Fibroblast of gingiva (primary cell): ENCODE results near the gene IGSF6.
"Not testable (repeated sequence)": the region's sequence is repeated elsewhere in the genome, so short reads cannot be mapped to it uniquely, and the experiment has no call there.

Experiments
- DNase-seq: peaks from one replicate; pipeline ENCODE4 v3.0.0-alpha.2; 2011; ENCODE audit warnings: low read depth

Gene IGSF6

DNA sequence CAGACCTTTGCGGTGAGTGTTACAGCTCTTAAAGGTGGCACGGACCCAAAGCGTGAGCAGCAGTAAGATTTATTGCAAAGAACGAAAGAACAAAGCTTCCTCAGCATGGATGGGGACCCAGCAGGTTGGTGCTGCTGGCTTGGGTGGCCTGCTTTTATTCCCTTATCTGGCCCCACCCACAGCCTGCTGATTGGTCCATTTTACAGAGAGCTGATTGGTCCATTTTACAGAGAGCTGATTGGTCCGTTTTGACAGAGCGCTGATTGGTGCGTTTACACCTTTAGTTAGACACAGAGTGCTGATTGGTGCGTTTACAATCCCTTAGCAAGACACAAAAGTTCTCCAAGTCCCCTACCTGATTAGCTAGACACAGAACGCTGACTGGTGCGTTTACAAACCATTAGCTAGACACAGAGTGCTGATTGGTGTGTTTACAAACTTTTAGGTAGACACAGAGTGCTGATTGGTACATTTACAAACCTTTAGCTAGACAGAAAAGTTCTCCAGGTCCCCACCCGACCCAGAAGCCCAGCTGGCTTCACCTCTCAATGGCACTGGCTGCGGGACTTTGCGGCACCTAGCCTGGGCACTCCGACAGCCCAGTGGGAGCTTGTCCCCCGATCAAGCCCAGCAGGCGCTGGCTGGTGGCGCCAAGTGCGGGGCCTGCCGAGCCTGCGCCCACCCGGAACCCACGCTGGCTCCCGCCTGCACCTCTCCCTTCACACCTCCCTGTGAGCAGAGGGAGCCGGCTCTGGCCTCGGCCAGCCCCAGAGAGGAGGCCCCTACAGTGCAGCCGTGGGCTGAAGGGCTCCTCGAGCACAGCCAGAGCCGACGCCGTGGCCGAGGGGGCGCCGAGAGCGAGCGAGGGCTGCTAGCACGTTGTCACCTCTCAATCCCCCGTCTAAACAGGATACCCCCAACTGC, 22.5 kb downstream of the IGSF6 start:
- not testable (repeated sequence) for DNase-seq

GRCh38 chr16:21628772-21629171, 23.6 kb downstream of the IGSF6 start:
- DNase-seq = peak; percentile 35

- DNase-seq = no peak
Measured at GRCh38 chr16:21628121-21628726, 24.2 kb downstream of the IGSF6 start.

DNA sequence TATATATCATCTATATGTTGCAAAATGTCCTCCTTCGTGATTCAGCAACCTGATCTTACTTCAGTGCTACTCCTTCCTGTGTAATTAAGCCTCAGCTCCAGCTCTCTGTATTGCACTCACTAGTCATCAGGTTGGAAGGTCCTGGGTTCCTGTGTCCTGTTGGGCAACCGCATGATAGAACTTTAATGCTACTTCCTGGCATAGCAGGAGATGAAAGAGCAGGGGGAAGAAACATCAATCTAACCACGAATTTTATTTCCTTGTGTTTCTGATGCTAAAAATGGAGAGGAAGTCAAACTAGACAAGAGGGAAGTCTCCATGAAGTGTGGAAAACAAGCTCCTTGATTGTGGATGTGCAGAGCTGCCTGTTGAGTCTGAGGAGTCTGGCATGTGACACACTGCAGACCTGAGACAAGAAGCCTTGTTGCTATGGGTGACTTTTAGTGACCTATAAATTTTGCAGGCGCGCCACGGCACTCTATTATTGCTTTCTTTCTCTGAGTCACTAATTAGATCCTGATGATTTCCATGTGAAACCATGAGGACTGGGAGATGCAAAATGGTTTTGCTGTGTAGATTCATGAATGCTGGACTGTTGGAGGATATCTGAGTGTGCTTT, 25.6 kb downstream of the IGSF6 start:
- peak; percentile 92 for DNase-seq

GRCh38 chr16:21625026-21625425, 27.4 kb downstream of the IGSF6 start:
- no peak for DNase-seq

- DNase-seq = no peak
Measured at GRCh38 chr16:21622545-21622944, 29.9 kb downstream of the IGSF6 start.

GRCh38 chr16:21620592-21620991, 31.8 kb downstream of the IGSF6 start:
- DNase-seq = no peak

- no peak for DNase-seq
Measured at GRCh38 chr16:21619765-21620425, 32.5 kb downstream of the IGSF6 start.

- no peak for DNase-seq
Measured at GRCh38 chr16:21618281-21618680, 34.1 kb downstream of the IGSF6 start.

DNA sequence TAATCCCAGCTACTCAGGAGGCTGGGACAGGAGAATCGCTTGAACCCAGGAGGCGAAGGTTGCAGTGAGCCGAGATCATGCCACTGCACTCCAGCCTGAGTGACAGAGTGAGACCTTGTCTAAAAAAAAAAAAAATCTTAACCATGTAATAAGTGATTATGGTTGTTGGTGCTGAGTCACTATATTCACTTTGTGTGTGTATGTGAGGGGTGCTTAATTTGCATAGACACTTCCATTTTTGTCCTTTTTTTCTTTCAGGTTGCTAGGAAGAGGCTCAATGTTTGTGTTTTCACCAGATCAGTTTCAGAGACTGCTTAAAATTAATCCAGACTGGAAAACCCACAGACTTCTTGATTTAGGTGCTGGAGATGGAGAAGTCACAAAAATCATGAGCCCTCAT, 34.8 kb downstream of the IGSF6 start:
- no peak for DNase-seq

- no peak for DNase-seq
Measured at GRCh38 chr16:21614896-21615295, 37.5 kb downstream of the IGSF6 start.

GRCh38 chr16:21613781-21614180, 38.6 kb downstream of the IGSF6 start:
- peak; percentile 10 for DNase-seq

- no peak for DNase-seq
Measured at GRCh38 chr16:21613361-21613760, 39.0 kb downstream of the IGSF6 start.

DNA sequence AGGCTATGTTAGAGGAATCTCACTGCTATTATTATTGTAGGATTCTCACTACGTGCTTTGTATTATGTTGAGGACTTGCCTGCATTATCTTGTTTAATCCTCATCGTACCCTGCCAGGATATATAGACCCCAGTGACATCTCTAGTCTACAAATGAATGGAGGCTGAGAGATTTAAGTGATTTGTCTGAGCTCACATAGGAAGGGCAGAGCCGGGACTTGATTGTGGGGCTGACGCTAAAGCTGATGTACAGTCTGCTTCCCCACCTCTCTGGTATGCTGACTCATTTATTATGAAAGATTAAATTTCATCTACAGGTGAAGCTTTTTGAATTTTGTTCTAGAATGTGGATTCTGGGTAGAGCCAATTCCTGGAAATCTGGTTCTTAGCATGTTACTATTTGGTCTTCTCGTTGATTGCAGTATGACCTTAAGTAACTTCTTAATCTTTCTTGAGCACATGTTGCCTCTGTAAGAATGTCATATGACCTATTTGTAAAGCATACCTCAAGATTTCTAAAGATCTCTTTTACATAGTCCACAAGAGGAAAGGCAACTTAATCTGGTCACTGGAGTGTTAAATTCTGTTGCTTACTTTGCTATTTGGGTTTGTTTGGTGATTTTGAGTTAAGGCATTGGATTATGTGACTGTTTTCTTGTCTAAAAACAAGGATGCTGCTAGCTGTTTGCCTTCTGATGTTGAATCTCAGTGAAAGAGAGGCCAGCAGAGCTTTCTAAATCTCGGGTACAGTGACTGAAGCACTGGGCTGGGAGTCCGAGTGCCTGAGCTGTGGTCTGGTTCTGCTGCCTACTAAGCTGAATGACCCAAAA, 40.6 kb downstream of the IGSF6 start:
- peak; percentile 37 for DNase-seq

- DNase-seq = peak; percentile 53
Measured at GRCh38 chr16:21611198-21611555, 41.2 kb downstream of the IGSF6 start.

GRCh38 chr16:21610766-21611165, 41.6 kb downstream of the IGSF6 start:
- no peak for DNase-seq

GRCh38 chr16:21610006-21610544, 42.3 kb downstream of the IGSF6 start:
- no peak for DNase-seq

DNA sequence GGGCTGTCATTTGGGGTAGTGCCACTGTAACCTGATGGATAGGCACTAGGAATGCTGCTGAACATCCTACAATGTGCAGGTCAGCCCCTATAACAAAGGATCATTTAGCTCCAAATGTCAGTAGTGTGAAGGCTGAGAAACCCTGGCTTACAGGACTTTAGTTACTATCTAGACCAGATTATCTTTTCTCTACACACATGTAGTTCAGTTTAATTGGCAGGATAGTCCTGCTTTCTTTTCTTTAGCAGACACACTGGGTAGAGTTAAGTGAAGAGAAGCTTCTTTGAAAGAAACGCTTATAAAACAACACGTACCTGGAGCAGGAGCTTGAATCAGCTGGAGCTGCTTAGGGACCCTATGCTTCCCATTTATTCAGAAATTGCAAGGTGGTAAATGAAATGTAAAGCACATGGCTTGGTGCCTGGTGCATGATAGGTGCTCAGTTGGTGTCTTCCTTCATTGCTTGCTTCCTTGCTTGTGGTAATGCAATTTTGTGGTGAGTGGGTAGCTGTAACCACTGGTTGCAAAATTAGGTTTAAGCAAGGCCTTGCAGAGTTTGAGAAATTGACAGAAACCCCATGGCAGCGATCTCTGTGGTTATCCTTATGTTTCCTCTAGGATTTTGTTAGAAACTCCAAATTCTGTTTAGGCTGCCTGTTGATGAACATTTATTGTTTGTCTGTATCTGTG, 43.6 kb downstream of the IGSF6 start:
- DNase-seq = peak; percentile 68

DNA sequence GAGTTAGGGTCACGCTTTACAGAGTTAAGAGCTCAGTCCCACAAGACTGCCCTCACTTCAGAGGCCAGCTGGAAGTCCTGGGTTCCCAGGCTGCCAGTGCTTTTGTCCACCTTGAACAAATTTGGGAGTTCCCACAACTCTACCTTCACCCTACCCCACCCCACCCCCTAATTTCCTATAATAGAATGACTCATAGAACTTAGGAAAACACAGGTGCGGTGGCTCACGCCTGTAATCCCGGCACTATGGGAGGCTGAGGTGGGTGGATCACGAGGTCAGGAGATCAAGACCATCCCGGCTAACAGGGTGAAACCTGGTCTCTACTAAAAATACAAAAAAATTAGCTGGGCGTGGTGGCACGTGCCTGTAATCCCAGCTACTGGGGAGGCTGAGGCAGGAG, 46.6 kb downstream of the IGSF6 start:
- DNase-seq = not testable (repeated sequence)

DNA sequence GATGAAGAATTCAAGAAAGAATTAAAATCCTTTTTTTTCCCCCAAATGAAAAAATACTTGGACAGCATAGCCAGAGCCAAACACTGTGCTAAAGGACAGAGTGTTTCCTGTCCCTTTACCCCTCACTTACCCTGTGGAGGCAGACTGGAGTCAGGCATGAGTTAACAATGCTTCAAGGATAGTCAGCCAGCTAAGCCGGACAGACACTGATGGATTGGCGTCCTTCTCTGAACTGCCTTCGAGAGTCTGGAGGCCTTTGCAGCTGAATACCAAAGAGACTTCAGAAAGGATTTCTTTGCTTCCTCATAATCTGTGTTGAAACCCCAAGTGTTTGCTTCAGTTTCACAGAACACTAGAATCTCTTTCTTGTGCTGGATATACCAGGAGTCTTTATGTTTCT, 48.5 kb downstream of the IGSF6 start:
- no peak for DNase-seq

GRCh38 chr16:21602785-21603184, 49.6 kb downstream of the IGSF6 start:
- no peak for DNase-seq
